GM18870 (cell line): ENCODE measurements around the gene GDA.

Experiments used
- ATAC-seq: cut with Tn5 transposase; IDR thresholded peaks from one replicate; pipeline ENCODE4 v1.9.1; 2021; ENCODE audit warnings: moderate library complexity; ENCODE audit not compliant: unreplicated experiment

The GDA gene

GRCh38 chr9:72149231-72149975 lies at the start of gene GDA:
Gene GDA (plus strand): TSS chr9:72149440. CDS start chr9:72149560, 120 bp downstream.
- no peak for ATAC-seq

DNA sequence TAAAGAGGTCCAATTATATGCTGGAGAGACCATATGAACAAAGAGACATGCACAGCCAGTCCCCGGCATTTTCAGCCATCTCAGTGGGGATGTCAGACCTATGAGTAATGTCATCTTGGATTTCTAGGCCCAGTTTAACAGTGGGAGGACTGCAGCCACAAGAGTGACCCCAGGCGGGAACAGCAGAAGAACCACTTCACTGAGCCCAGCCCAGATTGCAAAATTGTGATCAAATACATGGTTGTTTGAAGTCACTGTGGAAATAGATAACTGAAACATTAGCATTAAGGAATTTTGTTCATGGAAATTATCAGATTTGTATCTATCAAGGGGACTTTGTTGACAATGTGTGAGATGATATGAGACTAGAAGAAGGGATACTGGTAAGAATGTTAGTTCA lies 46.7 kb upstream of the GDA start:
- ATAC-seq = no peak

DNA sequence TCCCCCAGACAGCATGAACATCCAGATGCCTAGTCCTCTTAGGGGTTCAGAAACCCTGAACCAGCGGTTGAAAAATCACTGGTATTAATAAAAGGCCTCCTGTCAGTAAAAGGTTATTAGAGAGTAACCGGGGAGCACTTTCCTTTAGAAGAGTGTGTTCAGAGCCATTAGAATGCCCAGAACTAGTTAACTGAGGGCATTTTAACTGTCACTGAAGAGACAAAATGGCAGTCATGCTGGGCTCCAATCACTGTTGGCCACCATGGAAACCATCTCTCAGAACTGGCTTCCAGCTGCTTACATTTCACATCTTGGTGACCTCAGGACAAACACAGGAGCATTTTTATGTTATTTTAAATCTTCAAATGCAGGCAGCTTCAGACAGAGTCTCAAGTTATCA lies 36.2 kb upstream of the GDA start:
- ATAC-seq = no peak

GRCh38 chr9:72119853-72120252 lies 29.4 kb upstream of the GDA start:
- ATAC-seq = peak; percentile 64

DNA sequence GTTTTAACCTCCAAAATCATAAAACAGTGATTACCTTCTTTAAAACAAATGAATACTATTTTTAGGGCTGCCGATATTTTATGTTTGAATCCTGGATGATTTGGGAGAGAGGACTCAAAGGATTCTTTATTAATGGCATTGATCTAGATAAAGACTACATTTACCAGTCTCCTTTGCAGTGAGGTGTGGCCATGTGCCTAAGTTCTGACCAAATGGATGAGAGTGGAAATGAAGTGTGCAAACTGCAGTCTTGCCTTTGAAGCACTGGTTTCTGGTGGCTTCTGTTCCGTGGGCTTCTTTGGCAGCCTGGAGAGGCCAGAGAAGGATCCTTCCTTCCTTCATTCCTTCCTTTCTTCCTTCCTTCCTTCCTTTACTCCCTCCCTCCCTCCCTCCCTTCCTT lies 24.3 kb upstream of the GDA start:
- ATAC-seq = no peak

DNA sequence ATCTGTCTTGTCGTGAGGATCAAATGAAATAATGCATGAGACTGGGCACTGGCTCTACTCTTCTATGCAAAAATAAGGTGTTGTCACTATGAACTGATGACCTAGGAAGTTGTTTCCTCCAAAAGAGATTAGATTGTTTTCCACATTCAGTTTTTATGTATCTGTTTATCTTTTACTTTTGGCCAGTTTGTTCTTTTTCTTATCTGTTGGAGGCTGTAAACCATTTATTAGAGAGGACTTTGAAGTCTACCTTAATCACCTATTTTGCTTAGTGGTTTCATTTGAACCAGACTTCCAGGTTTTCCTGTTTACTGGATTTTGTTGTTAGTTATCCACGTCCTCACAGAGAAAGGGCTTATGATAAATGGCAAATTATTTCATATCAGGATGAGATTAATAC lies 21.5 kb upstream of the GDA start:
- ATAC-seq = no peak

DNA sequence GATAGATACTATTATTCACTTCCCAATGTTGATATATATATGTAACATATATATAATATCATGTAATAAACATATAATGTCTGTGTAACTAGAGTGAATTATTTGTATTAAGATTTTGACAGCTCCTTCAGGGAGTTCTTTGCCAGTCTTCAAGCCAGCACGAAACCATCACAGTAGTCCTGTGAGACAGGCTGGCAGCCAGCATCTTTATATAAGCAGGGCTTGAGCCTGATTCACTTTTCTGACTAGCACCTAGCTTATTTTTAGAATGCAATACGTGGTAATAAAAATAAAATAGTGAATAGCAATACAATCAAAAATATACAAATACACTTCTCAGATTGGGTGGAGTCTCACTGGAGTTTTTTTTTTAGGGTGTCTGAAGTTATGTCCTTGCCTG lies 20.7 kb upstream of the GDA start:
- no peak for ATAC-seq

DNA sequence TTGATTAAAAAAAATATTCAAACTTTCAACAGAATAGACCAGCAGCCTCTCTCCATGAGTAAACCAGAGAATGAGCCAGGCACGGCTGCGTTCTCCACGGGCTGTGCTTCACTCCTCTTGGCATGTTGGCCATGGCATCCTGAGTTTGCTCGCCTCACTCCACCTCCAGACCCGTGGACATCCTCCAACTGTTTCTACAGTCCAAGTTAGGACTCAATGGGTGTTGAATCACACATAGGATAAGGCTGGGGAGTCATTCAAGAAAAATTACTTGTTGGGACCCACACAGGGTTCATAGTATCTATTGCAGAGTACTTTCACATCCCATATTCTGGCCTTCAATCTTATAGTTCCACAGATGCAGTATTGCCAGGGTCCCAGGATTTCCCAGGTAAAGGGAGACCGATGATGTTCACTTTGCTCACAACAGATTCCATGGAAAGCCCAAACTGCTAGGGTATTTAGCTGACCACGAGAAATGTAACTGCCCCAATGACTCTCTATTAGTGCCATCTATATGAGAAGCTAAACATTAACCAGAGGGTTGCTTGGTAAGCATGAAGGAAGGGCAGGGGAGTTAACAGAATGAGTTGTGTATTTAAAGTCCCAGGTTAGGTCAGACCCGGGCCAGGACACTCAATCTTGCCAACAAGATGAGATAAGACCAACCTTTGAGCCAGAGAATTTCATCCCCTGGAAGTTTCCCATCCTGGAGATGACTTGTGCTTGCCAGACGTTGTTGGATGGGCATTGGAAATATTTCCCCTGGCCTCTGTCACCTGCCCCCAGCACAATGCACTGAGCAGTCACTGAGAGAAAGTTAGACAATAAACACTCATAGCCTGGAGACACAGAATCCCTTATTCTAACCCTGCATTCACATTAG lies 19.7 kb upstream of the GDA start:
- ATAC-seq = no peak

DNA sequence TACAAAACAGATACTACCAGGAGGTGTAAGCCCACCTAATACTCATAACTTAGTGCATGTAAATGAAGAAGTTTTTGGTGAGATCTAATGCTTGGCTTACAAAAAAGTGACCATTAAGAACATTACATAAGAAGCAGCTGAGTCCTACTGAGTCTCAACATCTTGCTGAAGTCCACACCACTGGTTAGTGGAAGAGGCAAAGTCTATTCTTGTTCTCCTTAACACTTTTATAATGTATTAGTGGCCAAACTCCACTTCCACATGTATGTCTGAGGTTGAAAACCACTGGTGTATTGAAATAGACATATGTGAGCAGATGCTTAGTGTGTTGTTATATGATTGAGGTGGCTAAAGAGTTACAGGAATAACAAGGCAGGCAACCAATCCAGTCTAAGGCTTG lies 18.9 kb upstream of the GDA start:
- ATAC-seq = no peak

DNA sequence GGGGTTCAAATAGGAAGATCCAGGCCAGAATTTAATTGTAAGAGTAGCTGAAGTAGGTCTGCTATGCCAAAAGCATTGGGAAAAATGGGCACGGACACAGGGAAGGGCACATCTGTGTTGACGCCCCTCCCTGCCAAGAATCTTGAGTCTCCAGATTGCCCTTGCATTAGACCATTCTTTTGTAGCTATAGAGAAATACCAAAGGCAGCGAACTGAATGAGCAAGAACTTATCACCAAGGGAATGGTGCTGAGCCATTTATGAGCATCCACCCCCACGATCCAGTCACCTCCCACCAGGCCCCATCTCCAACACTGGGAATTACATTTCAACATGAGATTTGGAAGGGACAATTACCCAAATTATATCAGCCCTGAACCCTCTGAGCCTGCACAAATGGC lies 18.0 kb upstream of the GDA start:
- no peak for ATAC-seq

DNA sequence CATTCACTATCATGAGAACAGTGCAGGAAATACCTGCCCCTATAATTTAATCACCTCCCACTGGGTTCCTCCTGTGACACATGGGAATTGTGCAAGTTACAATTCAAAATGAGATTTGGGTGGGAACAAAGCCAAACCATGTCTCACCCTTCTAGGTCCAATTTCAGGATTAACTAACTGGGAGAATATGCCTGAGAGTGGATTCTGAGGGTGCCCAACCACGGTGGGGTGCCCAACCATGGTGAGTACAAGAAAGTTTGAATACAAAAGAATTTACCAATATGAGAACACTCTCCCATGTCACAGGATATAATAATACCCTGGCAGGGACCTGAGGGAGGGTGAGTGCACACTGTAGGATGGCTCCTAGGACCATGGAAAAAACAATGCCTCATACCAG lies 17.2 kb upstream of the GDA start:
- no peak for ATAC-seq

DNA sequence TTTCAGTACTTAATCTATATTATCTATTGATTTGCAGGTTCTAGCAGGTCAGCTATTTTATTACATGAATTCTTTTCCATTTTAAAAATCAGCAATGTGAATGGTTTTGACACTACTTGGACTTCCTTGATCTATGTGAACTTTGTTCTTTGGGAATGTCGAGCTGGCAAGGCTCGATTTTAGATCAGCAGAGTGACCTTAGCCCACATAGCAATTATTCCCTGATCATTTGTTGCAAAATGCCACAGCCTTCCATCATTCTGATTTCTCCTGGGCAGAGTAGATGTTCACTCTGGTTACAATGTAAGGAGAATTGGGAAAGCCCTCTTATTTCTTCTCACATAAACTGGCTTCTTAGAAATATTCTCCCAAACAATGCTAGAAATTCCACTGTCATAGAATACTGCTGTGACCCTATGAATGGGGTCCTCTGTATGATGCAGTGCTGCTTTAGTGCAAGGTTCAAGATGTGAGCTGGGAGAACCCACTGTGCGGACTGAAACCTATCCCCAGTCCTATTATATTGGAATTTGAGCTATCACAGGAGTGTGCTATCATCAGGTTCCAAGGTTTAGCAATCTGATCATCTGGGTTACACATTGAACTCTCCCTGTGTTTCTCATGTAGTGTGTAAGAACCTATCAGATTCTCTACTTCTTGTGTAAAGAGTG lies 15.7 kb upstream of the GDA start:
- no peak for ATAC-seq

GRCh38 chr9:72134801-72135200 lies 14.4 kb upstream of the GDA start:
- no peak for ATAC-seq

GRCh38 chr9:72137697-72138365 lies 11.4 kb upstream of the GDA start:
- no peak for ATAC-seq

DNA sequence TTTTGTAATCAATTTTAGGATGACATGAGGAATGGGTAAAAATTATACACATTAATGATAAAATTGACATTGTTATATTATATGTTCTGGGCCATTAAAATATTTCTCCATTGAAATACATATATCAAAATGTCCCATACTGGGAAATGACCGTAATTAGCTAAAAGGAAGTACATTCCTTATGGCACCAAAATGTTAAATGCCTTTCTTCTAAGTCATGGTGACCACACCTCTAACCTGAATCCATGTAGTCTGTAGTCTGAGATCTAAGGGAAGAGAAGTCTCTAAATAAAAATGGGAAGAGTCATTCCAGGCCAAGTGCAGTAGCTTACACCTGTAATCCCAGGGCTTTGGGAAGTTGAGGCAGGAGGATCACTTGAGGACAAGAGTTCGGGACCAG lies 10.0 kb upstream of the GDA start:
- no peak for ATAC-seq

DNA sequence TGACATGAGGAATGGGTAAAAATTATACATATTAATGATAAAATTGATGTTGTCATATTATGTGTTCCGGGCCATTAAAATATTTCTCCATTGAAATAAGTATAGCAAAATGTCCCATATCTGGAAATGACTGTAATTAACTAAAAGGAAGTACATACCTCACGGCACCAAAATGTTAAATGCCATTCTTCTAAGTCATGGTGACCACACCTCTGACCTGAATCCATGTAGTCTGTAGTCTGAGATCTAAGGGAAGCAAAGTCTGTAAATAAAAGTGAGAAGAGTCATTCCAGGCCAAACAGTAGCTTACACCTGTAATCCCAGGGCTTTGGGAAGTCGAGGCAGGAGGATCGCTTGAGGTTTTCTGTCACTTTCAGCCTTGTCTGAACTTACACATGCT lies 8.7 kb upstream of the GDA start:
- no peak for ATAC-seq

DNA sequence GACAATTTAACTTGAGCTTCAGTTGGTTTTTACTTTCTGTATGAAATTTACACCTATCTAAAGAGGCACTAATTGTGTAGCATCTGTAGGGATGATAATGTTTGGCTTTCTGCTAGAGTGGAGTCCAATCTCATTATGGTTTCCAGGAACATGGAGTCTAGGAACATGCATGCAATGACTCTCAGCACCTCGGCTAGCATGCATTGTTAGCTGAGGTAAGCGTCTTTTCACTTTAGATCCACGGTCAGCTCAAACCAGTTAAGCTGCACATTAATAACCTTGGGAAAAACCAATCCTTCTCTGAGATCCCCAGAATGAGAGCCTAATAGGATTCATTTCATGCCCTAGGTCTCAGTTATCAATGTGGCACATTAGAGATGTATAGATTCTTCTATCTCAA lies 7.8 kb upstream of the GDA start:
- ATAC-seq = no peak

GRCh38 chr9:72144756-72145492 lies 4.3 kb upstream of the GDA start:
- ATAC-seq = no peak

GRCh38 chr9:72145733-72146505 lies 3.3 kb upstream of the GDA start:
- no peak for ATAC-seq

DNA sequence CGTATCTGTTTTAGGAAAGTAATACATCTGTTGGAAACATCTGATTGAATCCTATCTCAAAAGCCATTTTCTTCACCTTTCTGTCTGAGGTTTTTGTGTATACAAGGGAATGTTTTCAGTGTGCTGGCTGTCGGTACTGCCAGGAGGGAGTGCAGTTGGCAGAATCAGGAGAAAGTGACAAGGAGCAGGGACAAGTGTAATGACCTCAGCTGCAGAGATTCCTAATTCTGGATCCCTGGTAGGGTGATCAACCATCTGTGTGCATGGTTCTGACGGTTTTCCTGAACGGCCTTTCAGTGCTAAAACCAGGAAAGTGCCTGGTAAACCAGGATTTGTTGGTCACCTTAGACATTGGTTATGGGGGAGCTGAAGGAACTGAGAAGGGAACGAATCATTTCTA lies 1.6 kb upstream of the GDA start:
- ATAC-seq = no peak
